Glutamatergic neuron (in vitro differentiated cells): ENCODE measurements around the gene OPRL1. TPM values are rescaled to one million over a fixed set of nuclear protein-coding genes. Genes with fewer than 3 reads are reported as not detected.

ENCODE experiments used
- DNase-seq: peaks from one replicate; pipeline ENCODE4 v3.0.0; 2022
- H3K27ac Mint-ChIP-seq: one replicate; pipeline ENCODE4 v1.8.0; 2020; ENCODE audit warnings: mild to moderate bottlenecking, mixed read lengths, inconsistent platforms; ENCODE audit not compliant: unreplicated experiment
- H3K27me3 Mint-ChIP-seq: one replicate; pipeline ENCODE4 v1.8.0; 2020; ENCODE audit warnings: mild to moderate bottlenecking, moderate library complexity, mixed read lengths, inconsistent platforms; ENCODE audit not compliant: unreplicated experiment
- H3K36me3 Mint-ChIP-seq: one replicate; pipeline ENCODE4 v1.8.0; 2020; ENCODE audit warnings: mild to moderate bottlenecking, mixed read lengths, inconsistent platforms; ENCODE audit not compliant: unreplicated experiment
- H3K4me1 Mint-ChIP-seq: one replicate; pipeline ENCODE4 v1.8.0; 2020; ENCODE audit warnings: mild to moderate bottlenecking, low read depth, mixed read lengths, inconsistent platforms; ENCODE audit not compliant: unreplicated experiment
- H3K4me3 Mint-ChIP-seq: one replicate; pipeline ENCODE4 v1.8.0; 2020; ENCODE audit warnings: mild to moderate bottlenecking, mixed read lengths, inconsistent platforms; ENCODE audit not compliant: unreplicated experiment
- H3K9me3 Mint-ChIP-seq: one replicate; pipeline ENCODE4 v1.8.0; 2020; ENCODE audit warnings: mild to moderate bottlenecking, moderate library complexity, mixed read lengths, inconsistent platforms; ENCODE audit not compliant: unreplicated experiment
- CTCF ChIP-seq: fragments of 200-600 bp; sonication (generic); IDR thresholded peaks from one replicate; pipeline ENCODE4 v1.5.0; 2021; ENCODE audit not compliant: partially characterized antibody, unreplicated experiment
- total RNA-seq: library from RNA; stranded (reverse); fragmentation: NEBNext Ultra II Directional; extraction: Animal tissue kit (Norgen Biotek cat#: 25700); gene quantifications from one replicate; pipeline ENCODE4 v1.2.1, GENCODE V29; 2021; ENCODE audit not compliant: unreplicated experiment

OPRL1 gene
- total RNA-seq, 1 donor from 2014 or later: 2.9 TPM

GRCh38 chr20:64106981-64107735, 27.3 kb downstream of the OPRL1 start, which contains the start of gene NPBWR2:
Gene NPBWR2 (minus strand): TSS chr20:64107565. CDS start chr20:64106831, 734 bp downstream.
- Mint-ChIP-seq H3K36me3 (no peaks in the 10 kb centered on the region), H3K4me1 (peaks cover 8% of the 10 kb centered on the region), H3K27ac (no peak within 1 kb of the TSS), H3K4me3 (peak within 1 kb of the TSS; percentile 20), H3K27me3 (peaks cover 13% of the 10 kb centered on the region), H3K9me3 (peaks cover 12% of the 10 kb centered on the region)
- peak; percentile 34 for DNase-seq
- TF ChIP-seq CTCF: no peak

DNA sequence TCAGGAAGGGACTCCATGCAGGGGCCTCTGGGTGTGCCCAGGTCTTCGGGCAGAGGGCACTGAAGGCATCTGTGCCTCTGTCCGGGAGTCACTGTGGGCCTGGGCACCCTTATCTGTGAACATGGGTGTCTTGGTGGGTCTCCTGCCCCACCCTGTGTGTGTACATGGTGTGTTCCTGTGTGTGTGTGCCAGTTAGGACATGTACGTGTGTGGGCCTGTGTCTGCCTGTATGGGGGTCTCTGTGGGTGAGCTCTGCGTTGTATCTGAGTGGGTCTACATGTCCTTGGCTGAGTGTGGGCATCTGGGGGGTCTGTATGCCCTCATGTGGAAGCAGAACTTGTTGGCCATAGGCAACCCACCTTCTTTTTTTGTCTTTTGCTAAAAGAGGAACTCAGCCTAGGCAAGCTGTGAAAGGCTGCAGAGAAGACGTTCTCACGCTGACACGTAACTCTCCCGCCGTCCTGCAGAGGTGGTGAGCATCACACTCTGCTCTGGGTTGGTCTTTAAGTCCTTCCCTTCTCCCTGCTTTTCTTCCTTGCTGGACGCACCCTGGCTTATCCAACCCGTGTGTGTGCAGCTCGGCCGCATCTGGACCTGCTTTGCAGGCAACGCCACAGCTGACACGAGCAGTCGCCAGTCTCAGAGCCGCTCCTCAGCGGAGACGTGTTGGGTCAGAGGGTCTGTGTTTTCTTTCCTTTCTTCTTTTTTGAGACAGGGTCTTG, 28.0 kb downstream of the OPRL1 start:
- H3K4me3 Mint-ChIP-seq: peak overlapping the region; percentile 20
- peaks cover 13% of the 10 kb centered on the region for H3K27me3 Mint-ChIP-seq
- peaks cover 10% of the 10 kb centered on the region for H3K9me3 Mint-ChIP-seq
- no peaks in the 10 kb centered on the region for H3K36me3 Mint-ChIP-seq
- no peak overlapping the region for H3K27ac Mint-ChIP-seq
- peaks cover 12% of the 10 kb centered on the region for H3K4me1 Mint-ChIP-seq
- TF ChIP-seq CTCF: no peak
- DNase-seq: peak; percentile 17

DNA sequence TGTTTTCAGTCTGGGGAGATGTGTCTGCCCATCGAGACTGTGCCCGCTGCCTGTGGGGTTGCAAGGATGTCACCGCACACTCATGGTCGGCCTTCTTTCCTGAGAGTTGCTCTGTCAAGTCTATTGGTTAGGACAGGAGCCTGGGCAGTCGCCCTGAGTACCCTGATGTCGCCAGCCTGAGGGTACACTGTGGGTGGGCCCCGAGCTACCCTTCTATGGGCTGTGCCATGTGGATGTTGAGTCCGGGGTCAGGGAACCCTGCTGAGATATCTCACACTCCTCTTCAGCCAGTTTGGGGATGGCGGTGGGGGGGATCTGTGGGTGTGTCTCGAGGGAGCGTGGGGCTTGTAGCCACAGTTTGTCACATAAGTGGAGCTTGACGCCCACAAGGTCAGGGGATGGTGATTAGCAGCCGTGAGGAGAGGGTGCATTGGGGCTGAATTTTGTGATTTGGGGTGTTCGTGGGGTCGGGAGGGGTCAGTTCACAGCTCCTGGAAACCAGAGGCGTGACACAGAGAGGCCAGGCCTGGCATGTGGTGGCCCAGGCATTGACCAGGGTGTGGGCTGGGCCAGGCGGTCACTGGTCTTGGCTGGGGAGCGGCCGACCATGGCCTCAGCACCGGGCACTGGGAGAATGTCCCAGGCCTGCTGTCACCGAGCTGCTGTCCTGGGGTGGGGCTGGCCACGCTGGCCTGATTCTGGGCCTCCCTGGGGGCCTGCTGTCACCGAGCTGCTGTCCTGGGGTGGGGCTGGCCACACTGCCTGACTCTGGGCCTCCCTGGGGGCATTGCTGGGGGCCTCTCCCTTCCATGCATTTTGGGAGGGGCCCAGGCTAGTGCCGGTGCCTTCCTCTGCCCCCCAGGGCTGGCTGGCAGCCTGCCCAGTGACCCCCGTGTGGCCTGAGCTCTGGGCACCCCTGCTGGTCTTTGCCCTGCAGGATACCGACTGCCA, 29.1 kb downstream of the OPRL1 start:
- Mint-ChIP-seq H3K36me3 (no peaks in the 10 kb centered on the region), H3K4me3 (no peak overlapping the region), H3K4me1 (peaks cover 15% of the 10 kb centered on the region), H3K9me3 (peaks cover 8% of the 10 kb centered on the region), H3K27me3 (peaks cover 10% of the 10 kb centered on the region), H3K27ac (peak overlapping the region; percentile 29)
- no peak for TF ChIP-seq CTCF
- peak; percentile 12 for DNase-seq

GRCh38 chr20:64109831-64110391, 30.0 kb downstream of the OPRL1 start:
- no peak overlapping the region for H3K27ac Mint-ChIP-seq
- no peaks in the 10 kb centered on the region for H3K36me3 Mint-ChIP-seq
- no peak for TF ChIP-seq CTCF
- peaks cover 10% of the 10 kb centered on the region for H3K27me3 Mint-ChIP-seq
- no peak overlapping the region for H3K4me3 Mint-ChIP-seq
- peak; percentile 14 for DNase-seq
- H3K9me3 Mint-ChIP-seq: peaks cover 8% of the 10 kb centered on the region
- H3K4me1 Mint-ChIP-seq: peaks cover 15% of the 10 kb centered on the region
